NT2/D1 (cell line): ENCODE results near the gene SDK1.

Experiments
- SUZ12 ChIP-seq: IDR thresholded peaks from 2 replicates; pipeline ENCODE4 v1.6.1; 2011; ENCODE audit not compliant: insufficient read length, insufficient read depth; ENCODE audit errors: extremely low read depth
- YY1 ChIP-seq: IDR thresholded peaks from 2 replicates; pipeline ENCODE4 v1.6.1; 2011; ENCODE audit not compliant: insufficient read length, insufficient read depth
- ZNF274 ChIP-seq: IDR thresholded peaks from 2 replicates; pipeline ENCODE4 v1.6.1; 2011; ENCODE audit warnings: mild to moderate bottlenecking, low read depth, low read length

DNA sequence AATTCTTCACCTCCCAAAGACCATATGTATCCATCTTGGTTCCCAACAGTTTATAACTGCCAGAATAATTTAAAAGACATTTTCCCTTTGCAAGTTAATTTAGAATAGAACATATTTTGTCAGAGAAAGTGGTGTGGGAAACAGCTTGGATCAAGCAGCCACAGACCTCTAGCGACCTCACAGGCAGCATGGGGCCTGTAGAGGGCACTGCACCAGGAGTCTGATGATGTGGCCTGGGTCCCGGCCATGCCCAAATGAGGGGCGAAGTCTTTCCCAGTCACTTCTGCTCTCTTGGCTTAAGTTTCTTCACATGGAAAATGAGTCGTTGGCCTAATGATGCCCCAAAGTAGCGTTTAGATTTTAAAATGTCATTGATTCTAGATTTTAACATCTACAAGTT lies 243.2 kb downstream of the SDK1 start:
- TF ChIP-seq YY1 (no peak), ZNF274 (no peak), SUZ12 (no peak)
